Uterus (tissue), 2 donors: ENCODE measurements around the gene HAUS5.

Experiments
- CTCF ChIP-seq, 4 experiments: fragments of 200-600 bp in 2 of 4; fragments of 450-650 bp in 2 of 4; sonication (generic) in 2 of 4; IDR thresholded peaks; one replicate each; pipeline ENCODE4 v1.5.1; 2016 to 2019; ENCODE audit warnings: antibody characterized with exemption in 4 of 4, mild to moderate bottlenecking in 2 of 4, moderate library complexity in 1 of 4
- POLR2A ChIP-seq, 2 donors: fragments of 450-650 bp; IDR thresholded peaks; one replicate each; pipeline ENCODE4 v1.6.1; 2016; ENCODE audit warnings: antibody characterized with exemption in 2 of 2, mild to moderate bottlenecking in 1 of 2, moderate library complexity in 1 of 2

DNA sequence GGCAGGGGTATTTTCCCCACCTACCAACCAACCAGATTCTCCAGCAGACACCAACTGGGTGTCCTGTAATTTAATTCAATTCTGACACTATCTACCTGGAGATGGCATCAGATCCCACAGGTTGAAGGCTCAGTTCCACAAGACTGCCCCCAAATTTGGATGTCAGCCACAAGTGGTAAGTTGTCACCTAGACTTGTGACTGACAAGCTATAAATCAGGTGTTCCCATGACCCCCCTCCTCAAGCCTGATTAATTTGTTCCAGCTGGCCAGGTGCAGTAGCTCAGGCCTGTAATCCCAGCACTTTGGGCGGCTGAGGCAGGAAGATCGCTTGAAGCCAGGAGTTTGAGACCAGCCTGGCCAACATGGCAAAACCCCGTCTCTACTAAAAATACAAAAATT lies 10.6 kb upstream of the HAUS5 start:
- TF ChIP-seq CTCF (IDR thresholded peaks at IDR 0.05) (no peak), POLR2A (IDR thresholded peaks at IDR 0.05) (no peak)
